Colonic mucosa (tissue), 4 donors: ENCODE results near the gene RASAL2. TPM values are rescaled to one million over a fixed set of nuclear protein-coding genes. Genes with fewer than 3 reads are reported as not detected.

Source experiments
- DNase-seq: peaks from one replicate; pipeline ENCODE4 v3.0.0-alpha.2; 2020
- H3K27ac ChIP-seq: fragments of 200-600 bp; one replicate; pipeline ENCODE4 v1.8.0; 2021
- H3K27me3 ChIP-seq: fragments of 200-600 bp; one replicate; pipeline ENCODE4 v1.8.0; 2021
- H3K36me3 ChIP-seq: fragments of 200-600 bp; one replicate; pipeline ENCODE4 v1.8.0; 2021
- H3K4me1 ChIP-seq: fragments of 200-600 bp; one replicate; pipeline ENCODE4 v1.8.0; 2021; ENCODE audit warnings: mild to moderate bottlenecking
- H3K4me3 ChIP-seq: fragments of 200-600 bp; one replicate; pipeline ENCODE4 v1.8.0; 2021
- H3K9ac ChIP-seq, 2 donors: one replicate each; pipeline ENCODE4 v1.7.0; 2013; ENCODE audit warnings: control low read depth in 2 of 2, low read depth in 2 of 2, low read length in 2 of 2
- H3K9me3 ChIP-seq: fragments of 200-600 bp; one replicate; pipeline ENCODE4 v1.8.0; 2021
- intact Hi-C: fragments of 100-400 bp; cut with DNase I; formaldehyde crosslinking; loops from one replicate; pipeline ENCODE4 v1.14.1; 2022
- total RNA-seq, 2 donors: library from RNA; stranded (reverse); fragmentation: NEBNext Ultra II Directional in 1 of 2; extraction: Animal tissue kit (Norgen Biotek cat#: 25700) in 1 of 2; gene quantifications; one replicate each; pipeline ENCODE4 v1.2.1, GENCODE V29; 2021
- TF ChIP-seq, protein P1 (sequence below): fragments of 200-600 bp; IDR thresholded peaks from one replicate; pipeline ENCODE4 v1.8.0; 2022; ENCODE audit warnings: antibody characterized with exemption, mild to moderate bottlenecking
- donor health status: healthy.
- donor health status: DM: no; HTN: no; CAD: no.
- donor health status: DM: no; HTN: no; CAD: no.

RASAL2 gene
- total RNA-seq, 2 donors from 2014 or later = 9.7 to 11.8 TPM

DNA sequence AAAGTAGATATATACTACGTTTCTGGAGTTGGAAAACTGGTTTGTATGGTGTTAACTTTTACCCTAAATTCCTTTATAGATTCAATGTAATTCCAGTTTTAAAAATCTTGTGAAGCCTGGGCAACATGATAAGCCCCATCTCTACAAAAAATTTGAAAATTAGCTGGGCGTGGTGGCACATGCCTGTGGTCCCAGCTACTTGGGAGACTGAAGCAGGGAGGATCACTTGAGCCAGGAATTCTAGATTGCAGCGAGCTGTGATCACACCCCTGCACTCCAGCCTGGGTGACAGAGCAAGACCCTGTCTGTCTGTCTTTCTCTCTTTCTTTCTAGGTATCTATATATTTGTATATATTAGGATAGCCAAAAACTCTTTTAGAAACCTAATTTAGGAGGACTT lies 260.9 kb downstream of the RASAL2 start:
- no peak overlapping the region for H3K27ac ChIP-seq
- H3K27me3 ChIP-seq = no peaks in the 10 kb centered on the region
- no peaks in the 10 kb centered on the region for H3K36me3 ChIP-seq
- H3K9ac ChIP-seq = no peak overlapping the region
- TF ChIP-seq, protein P1, sequence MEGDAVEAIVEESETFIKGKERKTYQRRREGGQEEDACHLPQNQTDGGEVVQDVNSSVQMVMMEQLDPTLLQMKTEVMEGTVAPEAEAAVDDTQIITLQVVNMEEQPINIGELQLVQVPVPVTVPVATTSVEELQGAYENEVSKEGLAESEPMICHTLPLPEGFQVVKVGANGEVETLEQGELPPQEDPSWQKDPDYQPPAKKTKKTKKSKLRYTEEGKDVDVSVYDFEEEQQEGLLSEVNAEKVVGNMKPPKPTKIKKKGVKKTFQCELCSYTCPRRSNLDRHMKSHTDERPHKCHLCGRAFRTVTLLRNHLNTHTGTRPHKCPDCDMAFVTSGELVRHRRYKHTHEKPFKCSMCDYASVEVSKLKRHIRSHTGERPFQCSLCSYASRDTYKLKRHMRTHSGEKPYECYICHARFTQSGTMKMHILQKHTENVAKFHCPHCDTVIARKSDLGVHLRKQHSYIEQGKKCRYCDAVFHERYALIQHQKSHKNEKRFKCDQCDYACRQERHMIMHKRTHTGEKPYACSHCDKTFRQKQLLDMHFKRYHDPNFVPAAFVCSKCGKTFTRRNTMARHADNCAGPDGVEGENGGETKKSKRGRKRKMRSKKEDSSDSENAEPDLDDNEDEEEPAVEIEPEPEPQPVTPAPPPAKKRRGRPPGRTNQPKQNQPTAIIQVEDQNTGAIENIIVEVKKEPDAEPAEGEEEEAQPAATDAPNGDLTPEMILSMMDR = no peak
- H3K4me1 ChIP-seq = no peaks in the 10 kb centered on the region
- H3K4me3 ChIP-seq = no peak overlapping the region
- intact Hi-C loops = no loop called here
- no peak for DNase-seq
- no peaks in the 10 kb centered on the region for H3K9me3 ChIP-seq

DNA sequence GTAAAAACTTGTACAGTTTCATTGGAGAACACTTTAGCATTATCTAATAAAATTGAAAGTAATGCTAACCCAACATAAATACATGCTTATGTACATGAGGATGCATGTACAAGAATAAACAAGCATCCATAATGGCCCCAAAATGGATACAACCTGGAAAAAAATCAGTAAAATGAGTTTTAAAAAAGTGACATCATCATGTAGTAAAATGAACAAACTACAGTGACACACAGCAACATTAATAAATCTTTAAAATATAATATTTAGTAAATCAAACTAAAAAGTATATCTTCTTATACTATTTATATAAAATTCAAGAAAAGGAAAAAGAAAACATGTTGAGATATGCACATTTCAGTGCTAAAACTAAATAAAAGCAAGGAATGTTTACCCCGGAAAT lies 262.4 kb downstream of the RASAL2 start:
- intact Hi-C loops = no loop called here
- Histone ChIP-seq H3K9me3 (no peaks in the 10 kb centered on the region), H3K36me3 (no peaks in the 10 kb centered on the region), H3K27me3 (no peaks in the 10 kb centered on the region), H3K9ac (no peak overlapping the region), H3K4me3 (no peak overlapping the region), H3K4me1 (no peaks in the 10 kb centered on the region), H3K27ac (no peak overlapping the region)
- TF ChIP-seq, protein P1 = no peak
- no peak for DNase-seq

DNA sequence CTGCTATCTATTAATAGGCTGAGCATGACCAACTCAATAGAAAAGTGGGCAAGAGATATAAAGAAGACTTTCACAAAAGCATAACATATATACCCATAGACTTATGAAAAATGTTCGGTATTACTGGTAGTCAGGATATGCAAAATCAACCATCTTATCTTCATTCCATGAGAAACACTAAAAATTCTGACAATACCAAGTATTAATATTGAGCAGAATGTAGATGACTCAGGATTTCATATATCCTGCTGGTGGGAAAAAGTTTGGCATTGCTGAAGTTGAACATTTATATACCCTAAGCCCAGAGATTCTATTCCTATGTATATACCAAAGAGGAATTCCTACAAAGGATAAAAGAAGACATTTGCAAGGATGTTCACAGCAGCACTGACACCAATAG lies 264.6 kb downstream of the RASAL2 start:
- Histone ChIP-seq H3K27ac (no peak overlapping the region), H3K27me3 (no peaks in the 10 kb centered on the region), H3K4me1 (no peaks in the 10 kb centered on the region), H3K4me3 (no peak overlapping the region), H3K36me3 (no peaks in the 10 kb centered on the region), H3K9ac (no peak overlapping the region), H3K9me3 (no peaks in the 10 kb centered on the region)
- no peak for DNase-seq
- intact Hi-C loops = no loop called here
- TF ChIP-seq, protein P1 = no peak

DNA sequence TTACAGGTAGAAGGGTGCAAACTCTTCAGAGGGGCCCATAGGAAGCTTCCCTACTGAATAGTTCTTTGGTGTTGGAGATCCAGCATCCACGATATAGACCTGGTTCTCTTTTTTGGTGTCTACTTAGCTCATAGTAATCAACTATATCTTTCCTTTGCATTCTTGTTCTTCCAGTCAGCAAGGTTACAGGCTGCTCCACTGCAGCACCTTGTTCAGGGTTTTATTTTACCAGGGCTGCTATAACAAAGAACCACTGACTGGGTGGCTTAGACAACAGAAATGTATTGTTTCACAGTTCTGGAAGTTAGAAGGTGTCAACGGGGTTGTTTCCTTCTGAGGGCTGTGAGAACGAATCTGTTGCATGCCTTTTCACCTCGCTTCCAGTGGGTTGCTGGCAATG lies 266.5 kb downstream of the RASAL2 start:
- no peaks in the 10 kb centered on the region for H3K36me3 ChIP-seq
- no peaks in the 10 kb centered on the region for H3K4me1 ChIP-seq
- no peaks in the 10 kb centered on the region for H3K9me3 ChIP-seq
- H3K4me3 ChIP-seq = no peak overlapping the region
- intact Hi-C loops = no loop called here
- no peak overlapping the region for H3K27ac ChIP-seq
- no peak overlapping the region for H3K9ac ChIP-seq
- no peak for DNase-seq
- TF ChIP-seq, protein P1 = no peak
- no peaks in the 10 kb centered on the region for H3K27me3 ChIP-seq

DNA sequence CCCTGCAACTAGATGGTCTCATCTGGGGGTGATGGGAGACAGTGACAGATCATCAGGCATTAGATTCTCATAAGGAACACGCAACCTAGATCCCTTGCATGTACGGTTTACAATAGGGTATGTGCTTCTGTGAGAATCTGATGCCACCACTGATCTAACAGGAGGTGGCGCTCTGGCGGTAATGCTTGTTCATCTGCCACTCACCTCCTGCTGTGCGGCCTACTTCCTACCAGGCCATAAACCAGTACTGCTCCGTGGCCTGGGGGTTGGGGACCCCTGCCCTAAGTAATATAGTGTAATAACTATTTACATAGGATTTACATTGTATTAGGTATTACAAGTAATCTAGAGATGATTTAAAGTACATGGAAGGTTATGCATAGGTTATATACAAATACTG lies 267.9 kb downstream of the RASAL2 start:
- H3K36me3 ChIP-seq = no peaks in the 10 kb centered on the region
- no peak overlapping the region for H3K4me3 ChIP-seq
- no peak overlapping the region for H3K27ac ChIP-seq
- intact Hi-C loops = no loop called here
- no peaks in the 10 kb centered on the region for H3K4me1 ChIP-seq
- no peaks in the 10 kb centered on the region for H3K9me3 ChIP-seq
- TF ChIP-seq, protein P1 = no peak
- H3K27me3 ChIP-seq = no peaks in the 10 kb centered on the region
- no peak overlapping the region for H3K9ac ChIP-seq
- no peak for DNase-seq

DNA sequence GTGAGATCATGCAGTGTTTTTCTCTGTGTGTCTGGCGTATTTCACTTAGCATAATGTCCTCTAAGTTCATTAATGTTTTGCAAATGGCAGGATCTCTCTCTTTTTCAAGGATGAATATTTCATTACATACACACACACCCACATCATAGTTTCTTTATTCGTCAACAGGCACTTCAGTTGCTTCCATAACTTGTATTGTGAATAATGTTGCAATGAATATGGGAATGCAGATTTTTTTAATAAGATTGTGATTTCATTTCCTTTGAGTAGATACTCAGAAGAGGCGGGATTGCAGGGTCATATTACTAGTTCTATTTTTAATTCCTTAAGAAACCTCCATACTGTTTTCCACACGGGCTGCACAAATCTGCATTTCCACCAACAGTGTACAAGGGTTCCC lies 268.8 kb downstream of the RASAL2 start:
- DNase-seq = no peak
- H3K27ac ChIP-seq = no peak overlapping the region
- H3K9ac ChIP-seq = no peak overlapping the region
- H3K4me1 ChIP-seq = no peaks in the 10 kb centered on the region
- H3K9me3 ChIP-seq = no peaks in the 10 kb centered on the region
- TF ChIP-seq, protein P1 = no peak
- no peaks in the 10 kb centered on the region for H3K36me3 ChIP-seq
- intact Hi-C loops = no loop called here
- no peak overlapping the region for H3K4me3 ChIP-seq
- H3K27me3 ChIP-seq = no peaks in the 10 kb centered on the region
